Omental fat pad (tissue), 4 donors: ENCODE measurements around the gene CCDC180. TPM values are rescaled to one million over a fixed set of nuclear protein-coding genes. Genes with fewer than 3 reads are reported as not detected.

Source experiments
- ATAC-seq: fragments of 150-250 bp; one replicate; pipeline ENCODE4 v1.9.1; 2016; ENCODE audit warnings: mild to moderate bottlenecking, moderate library complexity; ENCODE audit not compliant: low FRiP score
- DNase-seq: peaks from one replicate; pipeline ENCODE4 v3.0.0-alpha.2; 2019; ENCODE audit warnings: low spot score
- CTCF ChIP-seq, 3 donors: fragments of 450-650 bp; IDR thresholded peaks; one replicate each; pipeline ENCODE4 v1.5.1; 2016 to 2017; ENCODE audit warnings: antibody characterized with exemption in 3 of 3, mild to moderate bottlenecking in 3 of 3, moderate library complexity in 2 of 3
- total RNA-seq, 4 donors: library from RNA; depleted of rRNA; stranded (reverse); fragments of >200 nt; gene quantifications; one replicate each; pipeline ENCODE4 v1.1.0, GENCODE V29; 2016

CCDC180 gene
- total RNA-seq, 4 donors from 2014 or later, result 2.9 to 6.1 (median 4.0) TPM

DNA sequence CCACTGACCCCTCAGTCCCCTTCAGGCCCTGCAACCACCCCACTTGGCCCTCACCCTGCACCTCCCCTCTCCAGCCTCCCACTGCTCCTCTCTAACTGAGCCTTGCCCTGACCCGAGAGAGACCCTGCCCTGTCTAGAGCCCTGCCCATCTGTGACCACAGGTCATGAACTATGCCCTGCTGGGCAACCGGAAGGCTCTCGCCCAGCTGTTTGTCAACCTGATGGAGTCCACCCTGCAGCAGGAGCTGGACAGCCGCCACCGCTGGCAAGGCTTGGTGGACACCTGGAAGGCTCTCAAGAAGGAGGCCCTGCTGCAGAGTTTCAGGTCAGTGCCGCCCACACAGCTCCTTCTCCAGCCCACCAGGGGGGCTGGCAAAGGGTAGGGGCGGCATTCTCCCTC, 9.4 kb downstream of the CCDC180 start:
- TF ChIP-seq CTCF (IDR thresholded peaks at IDR 0.05), result no peak
- ATAC-seq (no peak), DNase-seq (no peak)

- TF ChIP-seq CTCF (IDR thresholded peaks at IDR 0.05), result no peak
- ATAC-seq, result no peak
- DNase-seq, result no peak
Measured at GRCh38 chr9:97318433-97318832, 11.0 kb downstream of the CCDC180 start.

GRCh38 chr9:97319395-97319794, 11.9 kb downstream of the CCDC180 start:
- no peak for DNase-seq
- no peak for TF ChIP-seq CTCF (IDR thresholded peaks at IDR 0.05)
- ATAC-seq, result no peak

- no peak for TF ChIP-seq CTCF (IDR thresholded peaks at IDR 0.05)
- DNase-seq (no peak), ATAC-seq (no peak)
Measured at GRCh38 chr9:97320080-97320642, 12.7 kb downstream of the CCDC180 start.

DNA sequence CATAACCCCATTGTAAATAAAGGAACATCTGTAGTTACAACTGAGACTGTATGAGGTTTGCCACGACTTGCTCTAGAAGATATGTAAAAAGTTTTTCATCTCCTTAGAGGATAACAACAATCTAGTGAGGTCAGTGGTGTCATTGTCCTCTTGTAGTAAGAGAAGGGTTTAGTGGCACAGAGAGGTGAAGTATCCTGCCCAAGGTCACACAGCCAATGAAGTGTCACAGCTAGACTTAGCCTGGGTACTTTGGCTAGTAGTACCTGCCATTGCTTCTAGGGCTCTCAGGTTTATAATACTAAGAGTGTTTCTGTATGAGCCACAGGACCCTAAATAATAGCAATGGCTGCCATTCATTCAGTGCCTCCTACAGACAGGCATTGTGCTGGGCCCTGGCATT, 13.8 kb downstream of the CCDC180 start:
- DNase-seq (no peak), ATAC-seq (no peak)
- no peak for TF ChIP-seq CTCF (IDR thresholded peaks at IDR 0.05)

GRCh38 chr9:97321691-97322090, 14.2 kb downstream of the CCDC180 start:
- ATAC-seq, result no peak
- no peak for TF ChIP-seq CTCF (IDR thresholded peaks at IDR 0.05)
- DNase-seq, result no peak

DNA sequence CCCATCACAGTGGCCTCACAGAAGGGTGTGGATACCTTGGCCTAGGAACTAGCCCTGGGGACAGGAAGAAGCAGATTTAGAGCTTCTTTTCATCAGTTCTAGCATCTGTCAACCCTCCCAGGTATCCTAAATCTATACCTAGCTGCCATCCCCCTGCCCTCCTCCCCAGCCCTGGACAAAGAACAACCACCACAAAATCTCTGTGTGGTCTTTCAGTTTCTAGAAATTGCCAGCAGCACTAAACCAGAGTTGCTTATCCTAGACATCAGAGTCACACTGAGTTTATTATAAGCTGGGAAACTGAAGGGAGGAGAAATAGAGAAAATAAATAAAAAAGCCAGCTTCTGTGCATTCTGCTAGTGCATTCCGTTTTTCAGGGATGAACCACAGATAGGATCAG, 14.6 kb downstream of the CCDC180 start:
- no peak for TF ChIP-seq CTCF (IDR thresholded peaks at IDR 0.05)
- DNase-seq, result no peak
- ATAC-seq, result no peak
